ENCODE measurements around the gene NTN1.
A peak's percentile ranks its signal among the peaks of the same experiment; 100 is the strongest.

The NTN1 gene

GRCh38 chr17:9001559-9001958, 19.8 kb upstream of the NTN1 start:
- Histone ChIP-seq H3K27me3 (ENCODE audit: low read depth, low read length) (no peaks in the 10 kb centered on the region), H3K4me2 (ENCODE audit: low read length) (peak overlapping the region; percentile 61), H3K4me1 (ENCODE audit: low read length) (peaks cover 16% of the 10 kb centered on the region)

DNA sequence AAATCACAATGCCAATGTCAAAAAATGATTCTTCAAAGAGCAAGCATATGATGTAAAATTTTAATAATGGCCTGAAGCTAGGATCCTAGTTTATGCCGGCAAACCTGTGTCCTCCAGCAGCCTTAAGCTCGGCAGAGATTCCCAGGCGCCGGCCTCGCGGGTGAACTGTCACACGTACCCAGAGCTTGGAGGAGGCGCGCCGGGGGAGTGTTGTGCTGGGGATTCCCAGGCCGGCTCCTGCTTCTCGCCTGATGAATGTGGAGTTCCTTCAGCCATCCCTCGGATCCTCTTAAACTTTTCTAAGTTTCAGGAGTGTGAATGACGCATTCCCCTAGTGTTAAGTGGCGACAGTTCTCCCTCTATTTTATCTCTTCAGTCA, 19.1 kb upstream of the NTN1 start:
- Histone ChIP-seq H3K4me1 (ENCODE audit: low read length) (peaks cover 16% of the 10 kb centered on the region), H3K27ac (ENCODE audit: low read length) (no peak overlapping the region), H2AFZ (ENCODE audit: low read depth, low read length) (no peak overlapping the region), H4K20me1 (ENCODE audit: insufficient read depth, low read length) (no peaks in the 10 kb centered on the region), H3K36me3 (replicated peaks; ENCODE audit: low read depth, low read length) (no peaks in the 10 kb centered on the region), H3K9ac (ENCODE audit: low read length) (no peak overlapping the region), H3K79me2 (ENCODE audit: low read length) (no peaks in the 10 kb centered on the region), H3K4me2 (ENCODE audit: low read length) (no peak overlapping the region), H3K27me3 (ENCODE audit: low read depth, low read length) (no peaks in the 10 kb centered on the region), H3K9me3 (ENCODE audit: insufficient read depth, low read length) (no peaks in the 10 kb centered on the region), H3K4me3 (ENCODE audit: low read length) (no peak overlapping the region)
- TF ChIP-seq, protein P1, sequence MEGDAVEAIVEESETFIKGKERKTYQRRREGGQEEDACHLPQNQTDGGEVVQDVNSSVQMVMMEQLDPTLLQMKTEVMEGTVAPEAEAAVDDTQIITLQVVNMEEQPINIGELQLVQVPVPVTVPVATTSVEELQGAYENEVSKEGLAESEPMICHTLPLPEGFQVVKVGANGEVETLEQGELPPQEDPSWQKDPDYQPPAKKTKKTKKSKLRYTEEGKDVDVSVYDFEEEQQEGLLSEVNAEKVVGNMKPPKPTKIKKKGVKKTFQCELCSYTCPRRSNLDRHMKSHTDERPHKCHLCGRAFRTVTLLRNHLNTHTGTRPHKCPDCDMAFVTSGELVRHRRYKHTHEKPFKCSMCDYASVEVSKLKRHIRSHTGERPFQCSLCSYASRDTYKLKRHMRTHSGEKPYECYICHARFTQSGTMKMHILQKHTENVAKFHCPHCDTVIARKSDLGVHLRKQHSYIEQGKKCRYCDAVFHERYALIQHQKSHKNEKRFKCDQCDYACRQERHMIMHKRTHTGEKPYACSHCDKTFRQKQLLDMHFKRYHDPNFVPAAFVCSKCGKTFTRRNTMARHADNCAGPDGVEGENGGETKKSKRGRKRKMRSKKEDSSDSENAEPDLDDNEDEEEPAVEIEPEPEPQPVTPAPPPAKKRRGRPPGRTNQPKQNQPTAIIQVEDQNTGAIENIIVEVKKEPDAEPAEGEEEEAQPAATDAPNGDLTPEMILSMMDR (IDR thresholded peaks at IDR 0.05; ENCODE audit: low read depth, low read length), result no peak
- no peak for TF ChIP-seq EZH2phosphoT487 (IDR thresholded peaks at IDR 0.05; ENCODE audit: low read depth)

More at GRCh38 chr17:9001559-9001958, 19.8 kb upstream of the NTN1 start:
- Histone ChIP-seq H4K20me1 (ENCODE audit: insufficient read depth, low read length) (no peaks in the 10 kb centered on the region), H3K9ac (ENCODE audit: low read length) (no peak overlapping the region), H3K79me2 (ENCODE audit: low read length) (no peaks in the 10 kb centered on the region), H3K27ac (ENCODE audit: low read length) (no peak overlapping the region), H3K36me3 (replicated peaks; ENCODE audit: low read depth, low read length) (no peaks in the 10 kb centered on the region), H3K4me3 (ENCODE audit: low read length) (peak overlapping the region; percentile 39), H3K9me3 (ENCODE audit: insufficient read depth, low read length) (no peaks in the 10 kb centered on the region), H2AFZ (ENCODE audit: low read depth, low read length) (no peak overlapping the region)
- no peak for TF ChIP-seq EZH2phosphoT487 (IDR thresholded peaks at IDR 0.05; ENCODE audit: low read depth)
- TF ChIP-seq, protein P1 (IDR thresholded peaks at IDR 0.05; ENCODE audit: low read depth, low read length), result no peak

GRCh38 chr17:9002606-9003354, 18.5 kb upstream of the NTN1 start:
- Histone ChIP-seq H3K4me3 (ENCODE audit: low read length) (no peak overlapping the region), H3K4me2 (ENCODE audit: low read length) (no peak overlapping the region), H3K9me3 (ENCODE audit: insufficient read depth, low read length) (no peaks in the 10 kb centered on the region), H2AFZ (ENCODE audit: low read depth, low read length) (no peak overlapping the region), H3K4me1 (ENCODE audit: low read length) (peaks cover 14% of the 10 kb centered on the region), H3K36me3 (replicated peaks; ENCODE audit: low read depth, low read length) (no peaks in the 10 kb centered on the region), H3K9ac (ENCODE audit: low read length) (no peak overlapping the region), H3K27ac (ENCODE audit: low read length) (no peak overlapping the region), H4K20me1 (ENCODE audit: insufficient read depth, low read length) (no peaks in the 10 kb centered on the region), H3K79me2 (ENCODE audit: low read length) (no peaks in the 10 kb centered on the region), H3K27me3 (ENCODE audit: low read depth, low read length) (no peaks in the 10 kb centered on the region)
- TF ChIP-seq, protein P1 (IDR thresholded peaks at IDR 0.05; ENCODE audit: low read depth, low read length), result no peak

GRCh38 chr17:9003355-9004131, 17.8 kb upstream of the NTN1 start:
- no peak overlapping the region for H3K4me3 ChIP-seq (ENCODE audit: low read length)
- TF ChIP-seq, protein P1 (IDR thresholded peaks at IDR 0.05; ENCODE audit: low read depth, low read length), result no peak
- no peak for TF ChIP-seq EZH2phosphoT487 (IDR thresholded peaks at IDR 0.05; ENCODE audit: low read depth)

More at GRCh38 chr17:9003355-9004131, 17.8 kb upstream of the NTN1 start:
- Histone ChIP-seq H3K4me2 (ENCODE audit: low read length) (no peak overlapping the region), H3K9me3 (ENCODE audit: insufficient read depth, low read length) (no peaks in the 10 kb centered on the region), H3K27me3 (ENCODE audit: low read depth, low read length) (no peaks in the 10 kb centered on the region), H2AFZ (ENCODE audit: low read depth, low read length) (no peak overlapping the region), H4K20me1 (ENCODE audit: insufficient read depth, low read length) (no peaks in the 10 kb centered on the region), H3K4me1 (ENCODE audit: low read length) (peaks cover 10% of the 10 kb centered on the region), H3K9ac (ENCODE audit: low read length) (no peak overlapping the region), H3K36me3 (replicated peaks; ENCODE audit: low read depth, low read length) (no peaks in the 10 kb centered on the region), H3K79me2 (ENCODE audit: low read length) (no peaks in the 10 kb centered on the region), H3K27ac (ENCODE audit: low read length) (no peak overlapping the region)

Measured in OCI-LY3 (cell line).